Neural progenitor cell (in vitro differentiated cells): ENCODE results near the gene RYR3. TPM values are rescaled to one million over a fixed set of nuclear protein-coding genes. Genes with fewer than 3 reads are reported as not detected.
A peak's percentile ranks its signal among the peaks of the same experiment; 100 is the strongest.

Experiments used
- DNase-seq: peaks from one replicate; pipeline ENCODE4 v3.0.0-alpha.2; 2016; ENCODE audit warnings: low spot score
- H2AFZ ChIP-seq: fragments of 200-600 bp; sonication (generic); replicated peaks from 2 replicates; pipeline ENCODE4 v1.6.1; 2016; ENCODE audit warnings: antibody characterized with exemption
- H3F3A ChIP-seq: fragments of 200-600 bp; sonication (generic); 2 replicates; pipeline ENCODE4 v1.6.1; 2016; ENCODE audit warnings: antibody characterized with exemption, low read depth
- H3K27ac ChIP-seq: fragments of 200-600 bp; sonication (generic); 2 replicates; pipeline ENCODE4 v1.5.1; 2016; ENCODE audit warnings: mild to moderate bottlenecking
- H3K27me3 ChIP-seq: fragments of 200-600 bp; sonication (generic); 2 replicates; pipeline ENCODE4 v1.6.1; 2016; ENCODE audit warnings: mild to moderate bottlenecking, moderate library complexity
- H3K36me3 ChIP-seq: fragments of 200-600 bp; sonication (generic); 2 replicates; pipeline ENCODE4 v1.5.1; 2016
- H3K4me1 ChIP-seq: fragments of 200-600 bp; sonication (generic); 2 replicates; pipeline ENCODE4 v1.6.1; 2016; ENCODE audit warnings: mixed run types
- H3K4me2 ChIP-seq: fragments of 200-600 bp; sonication (generic); 2 replicates; pipeline ENCODE4 v1.6.1; 2016
- H3K4me3 ChIP-seq: fragments of 200-600 bp; sonication (generic); 2 replicates; pipeline ENCODE4 v1.5.1; 2016
- H3K79me2 ChIP-seq: fragments of 200-600 bp; sonication (generic); 2 replicates; pipeline ENCODE4 v1.6.1; 2016; ENCODE audit warnings: low read depth
- H3K9ac ChIP-seq: fragments of 200-600 bp; sonication (generic); 2 replicates; pipeline ENCODE4 v1.6.1; 2016
- H3K9me3 ChIP-seq: fragments of 200-600 bp; sonication (generic); 2 replicates; pipeline ENCODE4 v1.5.1; 2016; ENCODE audit warnings: low read depth
- H4K20me1 ChIP-seq: fragments of 200-600 bp; sonication (generic); 2 replicates; pipeline ENCODE4 v1.6.1; 2016; ENCODE audit warnings: low read depth
- H3K27ac Mint-ChIP-seq: 3 replicates; pipeline ENCODE4 v1.8.0; 2021; ENCODE audit warnings: mixed read lengths
- H3K27me3 Mint-ChIP-seq: 2 replicates; pipeline ENCODE4 v1.8.0; 2022; ENCODE audit warnings: low read depth, mild to moderate bottlenecking, inconsistent platforms, moderate library complexity, mixed read lengths; ENCODE audit not compliant: insufficient read depth
- H3K36me3 Mint-ChIP-seq: 3 replicates; pipeline ENCODE4 v1.8.0; 2021; ENCODE audit warnings: mixed read lengths
- H3K4me1 Mint-ChIP-seq: 3 replicates; pipeline ENCODE4 v1.8.0; 2021; ENCODE audit warnings: mixed read lengths
- H3K4me3 Mint-ChIP-seq: 3 replicates; pipeline ENCODE4 v1.8.0; 2021; ENCODE audit warnings: mild to moderate bottlenecking, moderate library complexity, mixed read lengths
- H3K9me3 Mint-ChIP-seq: 3 replicates; pipeline ENCODE4 v1.8.0; 2020; ENCODE audit warnings: mixed read lengths
- EZH2 ChIP-seq: fragments of 200-600 bp; sonication (generic); IDR thresholded peaks from 2 replicates; pipeline ENCODE4 v1.6.1; 2017; ENCODE audit warnings: antibody characterized with exemption, mild to moderate bottlenecking, moderate library complexity
- EZH2phosphoT487 ChIP-seq: fragments of 200-600 bp; sonication (generic); IDR thresholded peaks from 2 replicates; pipeline ENCODE4 v1.6.1; 2017; ENCODE audit warnings: antibody characterized with exemption
- total RNA-seq: library from RNA; depleted of rRNA; stranded (reverse); fragments of >200 nt; gene quantifications from 2 replicates; pipeline ENCODE4 v1.2.3, GENCODE V29; 2015; ENCODE audit warnings: low replicate concordance
- TF ChIP-seq, protein P1 (sequence below): fragments of 200-600 bp; sonication (generic); IDR thresholded peaks from 2 replicates; pipeline ENCODE4 v1.5.1; 2017; ENCODE audit warnings: antibody characterized with exemption, mild to moderate bottlenecking

The RYR3 gene
- total RNA-seq, 1 donor from 2014 or later, result 2.1 TPM

DNA sequence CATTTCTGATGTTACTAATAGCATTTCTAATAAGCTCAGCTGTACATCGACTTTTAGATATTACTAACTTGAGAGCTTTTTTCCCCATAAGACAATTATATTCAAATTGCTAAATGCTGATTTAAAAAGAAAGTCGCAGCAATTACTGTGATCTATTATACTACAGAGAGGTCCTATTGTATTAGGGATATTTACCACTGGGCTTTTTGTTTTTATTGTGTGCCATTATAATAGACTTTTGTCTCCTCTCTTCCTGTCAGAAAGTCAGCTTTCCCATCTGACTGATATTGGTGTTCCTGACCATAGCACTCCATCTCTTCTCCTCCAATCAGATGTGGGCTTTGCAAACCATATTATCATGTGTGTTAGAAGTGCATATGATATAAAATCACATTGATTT, 27.2 kb upstream of the RYR3 start:
- no peak for DNase-seq
- no peak overlapping the region for H3K27ac ChIP-seq
- H3K9me3 Mint-ChIP-seq, result no peaks in the 10 kb centered on the region
- no peaks in the 10 kb centered on the region for H3K9me3 ChIP-seq
- H3K4me3 ChIP-seq, result no peak overlapping the region
- H2AFZ ChIP-seq, result no peak overlapping the region
- no peaks in the 10 kb centered on the region for H3K4me1 ChIP-seq
- H3K79me2 ChIP-seq, result no peaks in the 10 kb centered on the region
- H3K4me2 ChIP-seq, result no peak overlapping the region
- no peaks in the 10 kb centered on the region for H3K36me3 ChIP-seq
- no peaks in the 10 kb centered on the region for H3K27me3 ChIP-seq
- no peaks in the 10 kb centered on the region for H3K36me3 Mint-ChIP-seq
- H3F3A ChIP-seq, result no peaks in the 10 kb centered on the region
- H3K9ac ChIP-seq, result no peak overlapping the region
- no peak overlapping the region for H3K4me3 Mint-ChIP-seq
- peaks cover 5% of the 10 kb centered on the region for H3K27me3 Mint-ChIP-seq
- no peaks in the 10 kb centered on the region for H4K20me1 ChIP-seq
- TF ChIP-seq EZH2phosphoT487 (no peak), EZH2 (no peak)
- TF ChIP-seq, protein P1, sequence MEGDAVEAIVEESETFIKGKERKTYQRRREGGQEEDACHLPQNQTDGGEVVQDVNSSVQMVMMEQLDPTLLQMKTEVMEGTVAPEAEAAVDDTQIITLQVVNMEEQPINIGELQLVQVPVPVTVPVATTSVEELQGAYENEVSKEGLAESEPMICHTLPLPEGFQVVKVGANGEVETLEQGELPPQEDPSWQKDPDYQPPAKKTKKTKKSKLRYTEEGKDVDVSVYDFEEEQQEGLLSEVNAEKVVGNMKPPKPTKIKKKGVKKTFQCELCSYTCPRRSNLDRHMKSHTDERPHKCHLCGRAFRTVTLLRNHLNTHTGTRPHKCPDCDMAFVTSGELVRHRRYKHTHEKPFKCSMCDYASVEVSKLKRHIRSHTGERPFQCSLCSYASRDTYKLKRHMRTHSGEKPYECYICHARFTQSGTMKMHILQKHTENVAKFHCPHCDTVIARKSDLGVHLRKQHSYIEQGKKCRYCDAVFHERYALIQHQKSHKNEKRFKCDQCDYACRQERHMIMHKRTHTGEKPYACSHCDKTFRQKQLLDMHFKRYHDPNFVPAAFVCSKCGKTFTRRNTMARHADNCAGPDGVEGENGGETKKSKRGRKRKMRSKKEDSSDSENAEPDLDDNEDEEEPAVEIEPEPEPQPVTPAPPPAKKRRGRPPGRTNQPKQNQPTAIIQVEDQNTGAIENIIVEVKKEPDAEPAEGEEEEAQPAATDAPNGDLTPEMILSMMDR, result no peak
- H3K27ac Mint-ChIP-seq, result no peak overlapping the region
- no peaks in the 10 kb centered on the region for H3K4me1 Mint-ChIP-seq

DNA sequence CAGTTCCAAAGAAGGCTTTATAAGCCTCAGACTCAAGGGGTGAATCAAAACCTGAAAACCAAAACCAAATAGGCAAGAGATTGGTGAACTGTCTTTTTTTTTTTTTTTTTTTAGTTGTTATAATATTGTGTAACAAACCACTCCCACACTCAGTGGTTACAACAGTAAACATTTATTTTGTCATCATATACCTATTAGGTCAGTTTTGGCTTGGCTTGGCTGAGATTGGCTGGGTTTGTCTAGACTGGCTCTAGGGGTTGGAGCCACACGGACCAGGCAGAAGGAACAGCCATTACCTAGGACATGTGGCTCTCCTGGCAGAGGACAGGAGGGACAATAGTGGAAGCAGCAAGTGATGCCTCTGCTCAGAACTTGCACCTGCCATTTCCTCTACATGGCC, 26.4 kb upstream of the RYR3 start:
- Mint-ChIP-seq H3K27ac (no peak overlapping the region), H3K27me3 (peaks cover 5% of the 10 kb centered on the region)

DNA sequence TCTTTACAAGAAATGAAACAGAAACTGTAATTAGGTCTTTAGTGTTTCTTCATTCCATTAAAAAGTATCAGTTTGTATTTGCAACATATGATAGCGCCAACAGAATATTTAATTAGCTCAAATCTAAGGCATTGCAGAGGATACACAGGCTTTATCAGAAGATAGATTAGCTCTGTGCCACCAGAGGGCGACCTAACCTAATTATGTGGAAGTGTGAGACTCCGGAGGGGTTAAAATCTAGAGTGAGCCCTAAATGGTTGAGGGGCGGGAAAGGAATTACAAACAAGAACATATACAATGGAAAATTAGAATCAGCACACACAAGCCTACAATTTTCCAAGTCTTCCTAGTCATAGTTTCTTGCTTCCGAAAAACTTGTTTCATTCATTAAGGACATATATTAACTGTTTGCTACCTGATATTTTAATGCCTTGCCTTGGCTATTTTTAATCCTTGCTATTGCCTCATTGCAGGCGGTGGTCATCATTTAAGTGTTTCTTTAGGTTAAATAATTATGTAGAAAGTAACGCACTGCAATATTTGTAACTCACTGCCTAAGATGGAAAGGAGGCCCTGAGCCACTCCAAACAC, 18.0 kb upstream of the RYR3 start:
- H3K4me3 Mint-ChIP-seq, result no peak overlapping the region
- Histone ChIP-seq H4K20me1 (no peaks in the 10 kb centered on the region), H3K9ac (no peak overlapping the region), H3K4me1 (no peaks in the 10 kb centered on the region), H3K4me2 (no peak overlapping the region), H3K27ac (no peak overlapping the region), H3K36me3 (no peaks in the 10 kb centered on the region), H2AFZ (no peak overlapping the region), H3K9me3 (no peaks in the 10 kb centered on the region), H3K27me3 (no peaks in the 10 kb centered on the region), H3K4me3 (no peak overlapping the region), H3K79me2 (no peaks in the 10 kb centered on the region), H3F3A (no peaks in the 10 kb centered on the region)
- H3K4me1 Mint-ChIP-seq, result no peaks in the 10 kb centered on the region
- H3K36me3 Mint-ChIP-seq, result no peaks in the 10 kb centered on the region
- H3K27me3 Mint-ChIP-seq, result no peaks in the 10 kb centered on the region
- DNase-seq, result peak; percentile 91
- no peak for TF ChIP-seq EZH2
- TF ChIP-seq, protein P1, result peak; percentile 93
- H3K27ac Mint-ChIP-seq, result no peak overlapping the region
- H3K9me3 Mint-ChIP-seq, result no peaks in the 10 kb centered on the region

More for the DNA sequence above, 26.4 kb upstream of the RYR3 start:
- no peak for DNase-seq
- H3K9ac ChIP-seq, result no peak overlapping the region
- H4K20me1 ChIP-seq, result no peaks in the 10 kb centered on the region
- H3K4me3 ChIP-seq, result no peak overlapping the region
- no peaks in the 10 kb centered on the region for H3K9me3 ChIP-seq
- TF ChIP-seq EZH2phosphoT487 (no peak), EZH2 (no peak)
- TF ChIP-seq, protein P1, result no peak
- Mint-ChIP-seq H3K9me3 (no peaks in the 10 kb centered on the region), H3K4me3 (no peak overlapping the region), H3K4me1 (no peaks in the 10 kb centered on the region), H3K36me3 (no peaks in the 10 kb centered on the region)
- H3K4me2 ChIP-seq, result no peak overlapping the region
- H3K79me2 ChIP-seq, result no peaks in the 10 kb centered on the region
- H3K36me3 ChIP-seq, result no peaks in the 10 kb centered on the region
- no peaks in the 10 kb centered on the region for H3F3A ChIP-seq
- H3K4me1 ChIP-seq, result no peaks in the 10 kb centered on the region
- no peak overlapping the region for H3K27ac ChIP-seq
- no peaks in the 10 kb centered on the region for H3K27me3 ChIP-seq
- no peak overlapping the region for H2AFZ ChIP-seq
